Type B pancreatic cell (in vitro differentiated cells): ENCODE results near the gene STX2. TPM values are rescaled to one million over a fixed set of nuclear protein-coding genes. Genes with fewer than 3 reads are reported as not detected.
"Not testable (repeated sequence)": the region's sequence is repeated elsewhere in the genome, so short reads cannot be mapped to it uniquely, and the experiment has no call there.

Experiments
- DNase-seq: peaks from one replicate; pipeline ENCODE4 v3.0.0; 2021; ENCODE audit warnings: mixed read lengths; ENCODE audit not compliant: unreplicated experiment; ENCODE audit errors: extremely low spot score
- H3K27ac Mint-ChIP-seq: 2 replicates; pipeline ENCODE4 v1.8.0; 2021; ENCODE audit warnings: mild to moderate bottlenecking, mixed read lengths
- H3K27me3 Mint-ChIP-seq: 2 replicates; pipeline ENCODE4 v1.8.0; 2021; ENCODE audit warnings: mixed read lengths
- H3K36me3 Mint-ChIP-seq: 2 replicates; pipeline ENCODE4 v1.8.0; 2021; ENCODE audit warnings: mixed read lengths
- H3K4me1 Mint-ChIP-seq: one replicate; pipeline ENCODE4 v1.8.0; 2021; ENCODE audit warnings: mixed read lengths; ENCODE audit not compliant: unreplicated experiment
- H3K4me3 Mint-ChIP-seq: 2 replicates; pipeline ENCODE4 v1.8.0; 2021; ENCODE audit warnings: mild to moderate bottlenecking, mixed read lengths
- H3K9me3 Mint-ChIP-seq: 2 replicates; pipeline ENCODE4 v1.8.0; 2021; ENCODE audit warnings: mixed read lengths
- long read RNA-seq: library from polyadenylated mRNA; unstranded; transcript quantifications from one replicate; pipeline ENCODE4 v2.0.0, GENCODE V29; 2020
- total RNA-seq: library from RNA; stranded (reverse); gene quantifications from 2 replicates; pipeline ENCODE4 v1.2.1, GENCODE V29; 2021; ENCODE audit warnings: low replicate concordance
- TF ChIP-seq, protein P1 (sequence below): fragments of 200-600 bp; sonication (generic); conservative IDR thresholded peaks from 2 replicates; pipeline ENCODE4 v1.5.0; 2021; ENCODE audit warnings: antibody characterized with exemption, mild to moderate bottlenecking

STX2 gene
- total RNA-seq = 8.2 and 17.3 TPM in 2 replicates
- long read RNA-seq = 0 reads

- H3K4me3 Mint-ChIP-seq = peak within 1 kb of the TSS; percentile 87
- TF ChIP-seq, protein P1, sequence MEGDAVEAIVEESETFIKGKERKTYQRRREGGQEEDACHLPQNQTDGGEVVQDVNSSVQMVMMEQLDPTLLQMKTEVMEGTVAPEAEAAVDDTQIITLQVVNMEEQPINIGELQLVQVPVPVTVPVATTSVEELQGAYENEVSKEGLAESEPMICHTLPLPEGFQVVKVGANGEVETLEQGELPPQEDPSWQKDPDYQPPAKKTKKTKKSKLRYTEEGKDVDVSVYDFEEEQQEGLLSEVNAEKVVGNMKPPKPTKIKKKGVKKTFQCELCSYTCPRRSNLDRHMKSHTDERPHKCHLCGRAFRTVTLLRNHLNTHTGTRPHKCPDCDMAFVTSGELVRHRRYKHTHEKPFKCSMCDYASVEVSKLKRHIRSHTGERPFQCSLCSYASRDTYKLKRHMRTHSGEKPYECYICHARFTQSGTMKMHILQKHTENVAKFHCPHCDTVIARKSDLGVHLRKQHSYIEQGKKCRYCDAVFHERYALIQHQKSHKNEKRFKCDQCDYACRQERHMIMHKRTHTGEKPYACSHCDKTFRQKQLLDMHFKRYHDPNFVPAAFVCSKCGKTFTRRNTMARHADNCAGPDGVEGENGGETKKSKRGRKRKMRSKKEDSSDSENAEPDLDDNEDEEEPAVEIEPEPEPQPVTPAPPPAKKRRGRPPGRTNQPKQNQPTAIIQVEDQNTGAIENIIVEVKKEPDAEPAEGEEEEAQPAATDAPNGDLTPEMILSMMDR = peak; percentile 44
- H3K27ac Mint-ChIP-seq = peak within 1 kb of the TSS; percentile 81
Observed at GRCh38 chr12:130838951-130839769, at the start of gene STX2. Gene STX2, minus strand, starts transcription at chr12:130839250. Its CDS starts 151 bp downstream, at chr12:130839099.

DNA sequence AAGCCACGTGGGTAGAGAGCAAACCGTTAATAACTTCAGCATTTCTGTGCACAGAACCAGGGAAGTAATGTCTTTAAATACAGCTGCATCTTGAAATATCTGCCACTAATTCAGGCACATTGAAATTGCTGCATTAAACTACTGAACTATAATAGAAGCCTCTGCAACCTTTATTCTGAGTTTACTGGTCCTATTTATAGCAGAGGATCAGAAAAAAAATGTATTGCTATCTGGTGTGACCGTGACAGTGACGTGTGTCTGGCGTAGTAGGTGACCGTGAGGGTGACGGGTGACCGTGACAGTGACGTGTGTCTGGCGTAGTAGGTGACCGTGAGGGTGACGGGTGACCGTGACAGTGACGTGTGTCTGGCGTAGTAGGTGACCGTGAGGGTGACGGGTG, 48.1 kb upstream of the STX2 start:
- not testable (repeated sequence) for H3K27ac Mint-ChIP-seq, H3K4me1 Mint-ChIP-seq, H3K4me3 Mint-ChIP-seq, H3K27me3 Mint-ChIP-seq, DNase-seq, H3K9me3 Mint-ChIP-seq, H3K36me3 Mint-ChIP-seq

More at GRCh38 chr12:130838951-130839769, at the start of gene STX2:
- Mint-ChIP-seq H3K9me3 (no peaks in the 10 kb centered on the region), H3K36me3 (no peaks in the 10 kb centered on the region), H3K27me3 (peaks cover 6% of the 10 kb centered on the region), H3K4me1 (peaks cover 30% of the 10 kb centered on the region)
- peak; percentile 93 for DNase-seq

DNA sequence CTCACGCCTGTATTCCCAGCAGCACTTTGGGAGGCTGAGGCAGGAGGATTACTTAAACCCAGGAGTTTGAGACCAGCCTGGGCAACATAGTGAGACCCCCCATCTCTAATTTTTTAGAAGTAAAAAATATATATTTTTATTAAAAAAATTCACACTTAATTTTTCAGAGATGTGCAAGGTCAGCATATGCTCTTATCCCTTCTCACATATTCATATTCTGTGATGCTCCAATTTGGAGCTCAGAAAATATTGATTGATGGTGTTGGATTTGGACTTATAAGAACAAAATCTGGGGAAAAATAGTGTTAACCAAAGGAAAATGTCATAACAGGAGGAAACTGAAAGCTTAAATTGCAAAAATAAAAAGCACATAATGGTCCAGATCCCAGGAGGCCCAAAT, 42.5 kb upstream of the STX2 start:
- TF ChIP-seq, protein P1 = no peak
- Mint-ChIP-seq H3K36me3 (peaks cover 11% of the 10 kb centered on the region), H3K27ac (no peak overlapping the region), H3K4me3 (no peak overlapping the region), H3K27me3 (peaks cover 6% of the 10 kb centered on the region), H3K4me1 (peaks cover 26% of the 10 kb centered on the region), H3K9me3 (no peaks in the 10 kb centered on the region)
- DNase-seq = no peak

DNA sequence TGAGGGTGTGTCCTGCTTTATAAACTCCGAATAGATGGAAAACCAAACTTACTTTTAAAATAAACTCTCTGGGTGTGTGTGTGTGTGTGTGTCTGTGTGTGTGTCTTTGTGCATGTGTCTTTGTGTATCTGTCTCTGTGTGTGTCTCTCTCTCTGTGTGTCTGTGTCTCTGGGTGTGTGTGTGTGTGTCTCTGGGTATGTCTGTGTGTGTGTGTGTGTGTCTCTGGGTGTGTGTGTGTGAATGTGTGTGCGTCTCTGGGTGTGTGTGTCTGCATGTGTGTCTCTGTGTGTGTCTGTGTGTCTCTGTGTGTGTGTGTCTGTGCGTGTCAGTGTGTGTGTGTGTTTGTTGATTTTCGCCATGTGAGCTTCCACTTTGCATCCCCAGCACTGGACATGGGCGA, 42.0 kb upstream of the STX2 start:
- peaks cover 16% of the 10 kb centered on the region for H3K36me3 Mint-ChIP-seq
- no peak for DNase-seq

DNA sequence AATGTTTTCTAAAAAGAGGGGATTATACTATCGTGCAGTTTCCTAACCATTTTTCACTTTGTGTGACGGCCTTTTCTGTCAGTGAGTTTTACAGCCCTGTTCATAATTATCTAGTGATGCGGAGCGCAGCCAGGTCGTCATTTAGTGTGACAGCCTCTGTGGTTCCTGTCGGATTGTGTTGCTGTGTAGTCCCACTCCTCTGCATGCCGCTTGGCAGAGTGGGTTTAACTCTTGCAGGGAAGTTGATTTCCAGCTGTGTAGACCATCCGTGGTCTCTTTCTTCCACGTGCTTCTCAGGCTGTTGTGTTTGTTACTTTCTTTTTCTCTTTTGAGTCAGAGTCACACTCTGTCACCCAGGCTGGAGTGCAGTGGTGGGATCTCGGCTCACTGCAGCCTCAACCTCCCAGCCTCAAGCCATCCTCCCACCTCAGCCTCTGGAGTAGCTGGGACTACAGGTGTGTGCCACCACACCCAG, 41.4 kb upstream of the STX2 start:
- Mint-ChIP-seq H3K27ac (no peak overlapping the region), H3K4me1 (peaks cover 31% of the 10 kb centered on the region), H3K9me3 (no peaks in the 10 kb centered on the region)

More for the DNA sequence above, 42.0 kb upstream of the STX2 start:
- H3K9me3 Mint-ChIP-seq = no peaks in the 10 kb centered on the region
- peaks cover 6% of the 10 kb centered on the region for H3K27me3 Mint-ChIP-seq
- H3K4me3 Mint-ChIP-seq = no peak overlapping the region
- no peak overlapping the region for H3K27ac Mint-ChIP-seq
- TF ChIP-seq, protein P1 = no peak
- H3K4me1 Mint-ChIP-seq = peaks cover 26% of the 10 kb centered on the region

More for the DNA sequence above, 41.4 kb upstream of the STX2 start:
- peaks cover 6% of the 10 kb centered on the region for H3K27me3 Mint-ChIP-seq
- TF ChIP-seq, protein P1 = no peak
- no peak overlapping the region for H3K4me3 Mint-ChIP-seq
- H3K36me3 Mint-ChIP-seq = peaks cover 22% of the 10 kb centered on the region
- no peak for DNase-seq
